PC-9 (cell line): ENCODE data around the gene UVSSA. TPM values are rescaled to one million over a fixed set of nuclear protein-coding genes. Genes with fewer than 3 reads are reported as not detected.

Source experiments
- total RNA-seq: library from RNA; stranded (reverse); gene quantifications from 2 replicates; pipeline ENCODE4 v1.2.3, GENCODE V29; 2021

Gene UVSSA
- total RNA-seq, 1 experiment from 2014 or later = 24.3 TPM

Other genes starting within 250 kb of the UVSSA start
- 4.2 and 6.6 TPM in 2 replicates for gene RNF212, start 233.6 kb upstream of the UVSSA start, total RNA-seq
- 2.0 and 3.4 TPM in 2 replicates for gene SPON2, start 174.6 kb upstream of the UVSSA start, total RNA-seq
- 153 and 184 TPM in 2 replicates for gene CTBP1, start 98.1 kb upstream of the UVSSA start, total RNA-seq
- 79.4 and 88.6 TPM in 2 replicates for gene MAEA, start 57.3 kb upstream of the UVSSA start, total RNA-seq
- gene NKX1-1, start 59.2 kb downstream of the UVSSA start, total RNA-seq = not detected in 2 replicates